ENCODE results near the gene DHRS7. TPM values are rescaled to one million over a fixed set of nuclear protein-coding genes. Genes with fewer than 3 reads are reported as not detected.

DHRS7 gene
- total RNA-seq, 1 experiment from 2014 or later = 27.7 TPM

DNA sequence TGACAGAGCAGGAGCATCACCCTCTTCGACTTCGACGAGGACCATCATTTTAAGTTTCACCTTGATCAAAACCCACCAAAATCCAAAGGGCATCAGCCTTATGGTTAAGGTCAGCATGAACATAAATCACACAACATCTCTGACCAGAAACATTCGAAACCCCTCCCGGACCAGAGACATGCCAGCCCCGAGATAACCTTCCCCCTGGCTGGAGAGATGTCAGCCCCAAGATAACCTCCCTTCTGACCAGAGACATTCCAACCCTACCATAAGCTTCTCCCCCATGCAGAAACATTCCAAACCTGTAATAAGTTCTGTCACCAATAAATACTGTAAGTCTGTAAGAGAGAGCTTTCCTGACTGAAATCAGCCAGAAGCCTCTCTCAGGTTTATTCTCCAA, 67.2 kb downstream of the DHRS7 start:
- WGBS (ENCODE audit: extremely low coverage, insufficient read length, low lambda C conversion rate) = no CpG with 5 or more reads among the region's 6 CpGs
- Histone ChIP-seq H3K56ac (ENCODE audit: insufficient read length, low read depth, low read length) (no peak overlapping the region), H3K18ac (ENCODE audit: insufficient read length, low read depth, low read length) (no peak overlapping the region), H2BK20ac (ENCODE audit: low read depth, low read length, poor library complexity, severe bottlenecking) (no peak overlapping the region), H4K20me1 (ENCODE audit: control insufficient read depth, insufficient read depth, insufficient read length) (no peaks in the 10 kb centered on the region), H3T11ph (ENCODE audit: low read length) (no peak overlapping the region), H3K4me1 (ENCODE audit: insufficient read depth, low read length) (peaks cover 4% of the 10 kb centered on the region; the same call in 1 of the 2 replicates), H3K27ac (ENCODE audit: insufficient read length, low read depth, low read length) (no peak overlapping the region), H3K4me2 (ENCODE audit: insufficient read depth, insufficient read length, low read length) (no peak overlapping the region), H2AK5ac (ENCODE audit: insufficient read length, low read length) (no peak overlapping the region), H4K8ac (replicated peaks; ENCODE audit: insufficient read length, low read depth, low read length) (no peak overlapping the region), H3K79me2 (ENCODE audit: insufficient read depth, low read length) (peaks cover 13% of the 10 kb centered on the region; the same call in 1 of the 2 replicates), H2BK120ac (ENCODE audit: low read depth, low read length, poor library complexity, severe bottlenecking) (no peak overlapping the region), H3K14ac (ENCODE audit: insufficient read depth, low read length) (no peak overlapping the region), H2BK12ac (ENCODE audit: insufficient read length, low read depth, low read length) (no peak overlapping the region), H3K4ac (ENCODE audit: low read depth, low read length) (no peak overlapping the region), H3K27me3 (ENCODE audit: insufficient read depth, low read length) (no peaks in the 10 kb centered on the region), H3K9ac (ENCODE audit: extremely low read depth, insufficient read length, low read length) (no peak overlapping the region), H4K91ac (ENCODE audit: insufficient read length, low read depth, low read length) (no peak overlapping the region), H4K5ac (ENCODE audit: insufficient read length, low read depth, low read length) (no peak overlapping the region), H3K9me3 (ENCODE audit: control insufficient read depth, low read depth, low read length) (no peaks in the 10 kb centered on the region), H2BK15ac (ENCODE audit: low read depth, low read length) (no peak overlapping the region), H3K23ac (ENCODE audit: insufficient read length, low read depth, low read length) (no peak overlapping the region), H2AFZ (ENCODE audit: low read length) (no peak overlapping the region), H2BK5ac (ENCODE audit: insufficient read length, low read length) (no peak overlapping the region), H3K23me2 (ENCODE audit: insufficient read length, low read depth, low read length, poor library complexity, severe bottlenecking) (peaks cover under 1% of the 10 kb centered on the region), H3K79me1 (ENCODE audit: insufficient read depth, low read depth, low read length, poor library complexity, severe bottlenecking) (peaks cover 10% of the 10 kb centered on the region)
- Mint-ChIP-seq H3K27ac (peak overlapping the region in 2 of 3 experiments; percentile 21 to 36; a peak in 4 of 7 replicates), H3K4me1 (peaks cover 30 to 35% of the 10 kb centered on the region in 2 experiments), H3K9me3 (peaks cover 0 to 2% of the 10 kb centered on the region in 2 experiments; a peak in 1 of 5 replicates), H3K4me3 (no peak overlapping the region), H3K36me3 (ENCODE audit: insufficient read depth in 1 of 3, low read depth in 3 of 3) (peaks cover 16 to 24% (median 17%) of the 10 kb centered on the region in 3 experiments), H3K27me3 (ENCODE audit: low read depth) (no peaks in the 10 kb centered on the region)
- DNase-seq = no peak
- TF ChIP-seq, protein P1, sequence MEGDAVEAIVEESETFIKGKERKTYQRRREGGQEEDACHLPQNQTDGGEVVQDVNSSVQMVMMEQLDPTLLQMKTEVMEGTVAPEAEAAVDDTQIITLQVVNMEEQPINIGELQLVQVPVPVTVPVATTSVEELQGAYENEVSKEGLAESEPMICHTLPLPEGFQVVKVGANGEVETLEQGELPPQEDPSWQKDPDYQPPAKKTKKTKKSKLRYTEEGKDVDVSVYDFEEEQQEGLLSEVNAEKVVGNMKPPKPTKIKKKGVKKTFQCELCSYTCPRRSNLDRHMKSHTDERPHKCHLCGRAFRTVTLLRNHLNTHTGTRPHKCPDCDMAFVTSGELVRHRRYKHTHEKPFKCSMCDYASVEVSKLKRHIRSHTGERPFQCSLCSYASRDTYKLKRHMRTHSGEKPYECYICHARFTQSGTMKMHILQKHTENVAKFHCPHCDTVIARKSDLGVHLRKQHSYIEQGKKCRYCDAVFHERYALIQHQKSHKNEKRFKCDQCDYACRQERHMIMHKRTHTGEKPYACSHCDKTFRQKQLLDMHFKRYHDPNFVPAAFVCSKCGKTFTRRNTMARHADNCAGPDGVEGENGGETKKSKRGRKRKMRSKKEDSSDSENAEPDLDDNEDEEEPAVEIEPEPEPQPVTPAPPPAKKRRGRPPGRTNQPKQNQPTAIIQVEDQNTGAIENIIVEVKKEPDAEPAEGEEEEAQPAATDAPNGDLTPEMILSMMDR (conservative IDR thresholded peaks at IDR 0.05) = no peak

Measured in H9 (cell line).